ACC112 (cell line): Measurements from ENCODE around the gene USH1C.

Experiments used
- H2AFZ ChIP-seq: fragments of 200-600 bp; sonication (generic); one replicate; pipeline ENCODE4 v1.6.0; 2017; ENCODE audit warnings: antibody characterized with exemption, low read length; ENCODE audit not compliant: unreplicated experiment
- H3K27ac ChIP-seq: fragments of 200-600 bp; sonication (generic); 2 replicates; pipeline ENCODE4 v1.5.1; 2014; ENCODE audit warnings: low read depth, mild to moderate bottlenecking, antibody characterized with exemption, low read length, moderate library complexity
- H3K27me3 ChIP-seq: fragments of 200-600 bp; sonication (generic); 2 replicates; pipeline ENCODE4 v1.6.1; 2014; ENCODE audit warnings: mild to moderate bottlenecking, antibody characterized with exemption, low read length, moderate library complexity, mixed read lengths; ENCODE audit not compliant: insufficient read depth
- H3K36me3 ChIP-seq: fragments of 200-600 bp; sonication (generic); 2 replicates; pipeline ENCODE4 v1.6.1; 2016; ENCODE audit warnings: mild to moderate bottlenecking, antibody characterized with exemption, low read length, moderate library complexity, mixed read lengths; ENCODE audit not compliant: insufficient read depth
- H3K4me1 ChIP-seq: fragments of 200-600 bp; sonication (generic); one replicate; pipeline ENCODE4 v1.6.1; 2016; ENCODE audit warnings: low read length, mixed read lengths; ENCODE audit not compliant: insufficient read depth, unreplicated experiment, control insufficient read depth
- H3K4me3 ChIP-seq: fragments of 200-600 bp; sonication (generic); 2 replicates; pipeline ENCODE4 v1.5.1; 2014; ENCODE audit warnings: mild to moderate bottlenecking, low read depth, low read length
- H3K79me2 ChIP-seq: fragments of 200-600 bp; sonication (generic); one replicate; pipeline ENCODE4 v1.6.0; 2016; ENCODE audit warnings: low read length; ENCODE audit not compliant: control insufficient read depth, unreplicated experiment, insufficient read depth

Gene USH1C

GRCh38 chr11:17472467-17472866, 71.7 kb downstream of the USH1C start:
- Histone ChIP-seq H2AFZ (no peak overlapping the region), H3K4me3 (no peak overlapping the region), H3K36me3 (no peaks in the 10 kb centered on the region), H3K27me3 (peaks cover 90% of the 10 kb centered on the region), H3K4me1 (no peaks in the 10 kb centered on the region), H3K79me2 (no peaks in the 10 kb centered on the region), H3K27ac (no peak overlapping the region)

- H3K79me2 ChIP-seq: no peaks in the 10 kb centered on the region
- no peaks in the 10 kb centered on the region for H3K4me1 ChIP-seq
- no peak overlapping the region for H2AFZ ChIP-seq
- no peaks in the 10 kb centered on the region for H3K36me3 ChIP-seq
- peaks cover 89% of the 10 kb centered on the region for H3K27me3 ChIP-seq
- no peak overlapping the region for H3K4me3 ChIP-seq
- H3K27ac ChIP-seq: no peak overlapping the region
Measured at GRCh38 chr11:17471501-17471900, 72.7 kb downstream of the USH1C start.

GRCh38 chr11:17469998-17470397, 74.2 kb downstream of the USH1C start:
- H3K4me1 ChIP-seq: no peaks in the 10 kb centered on the region

GRCh38 chr11:17468122-17468521, 76.1 kb downstream of the USH1C start:
- no peaks in the 10 kb centered on the region for H3K79me2 ChIP-seq
- no peaks in the 10 kb centered on the region for H3K36me3 ChIP-seq
- H3K27ac ChIP-seq: no peak overlapping the region
- no peak overlapping the region for H3K4me3 ChIP-seq
- peaks cover 76% of the 10 kb centered on the region for H3K27me3 ChIP-seq
- H2AFZ ChIP-seq: no peak overlapping the region
- H3K4me1 ChIP-seq: no peaks in the 10 kb centered on the region

More at GRCh38 chr11:17469998-17470397, 74.2 kb downstream of the USH1C start:
- Histone ChIP-seq H3K4me3 (no peak overlapping the region), H3K27ac (no peak overlapping the region), H3K36me3 (no peaks in the 10 kb centered on the region), H3K79me2 (no peaks in the 10 kb centered on the region), H3K27me3 (peaks cover 87% of the 10 kb centered on the region), H2AFZ (no peak overlapping the region)

GRCh38 chr11:17463546-17464174, 80.6 kb downstream of the USH1C start:
- no peak overlapping the region for H3K4me3 ChIP-seq
- no peaks in the 10 kb centered on the region for H3K36me3 ChIP-seq
- H2AFZ ChIP-seq: no peak overlapping the region
- H3K27ac ChIP-seq: no peak overlapping the region
- H3K27me3 ChIP-seq: peaks cover 83% of the 10 kb centered on the region
- H3K4me1 ChIP-seq: no peaks in the 10 kb centered on the region
- no peaks in the 10 kb centered on the region for H3K79me2 ChIP-seq

- no peak overlapping the region for H3K4me3 ChIP-seq
- H2AFZ ChIP-seq: no peak overlapping the region
- no peaks in the 10 kb centered on the region for H3K4me1 ChIP-seq
- no peaks in the 10 kb centered on the region for H3K79me2 ChIP-seq
- peaks cover 83% of the 10 kb centered on the region for H3K27me3 ChIP-seq
- no peak overlapping the region for H3K27ac ChIP-seq
- H3K36me3 ChIP-seq: no peaks in the 10 kb centered on the region
Measured at GRCh38 chr11:17462940-17463339, 81.3 kb downstream of the USH1C start.

- H3K4me1 ChIP-seq: no peaks in the 10 kb centered on the region
- H3K36me3 ChIP-seq: no peaks in the 10 kb centered on the region
- peaks cover 87% of the 10 kb centered on the region for H3K27me3 ChIP-seq
- no peaks in the 10 kb centered on the region for H3K79me2 ChIP-seq
- no peak overlapping the region for H3K27ac ChIP-seq
- no peak overlapping the region for H3K4me3 ChIP-seq
- no peak overlapping the region for H2AFZ ChIP-seq
Measured at GRCh38 chr11:17460406-17460805, 83.8 kb downstream of the USH1C start.

GRCh38 chr11:17459236-17459896, 84.8 kb downstream of the USH1C start:
- Histone ChIP-seq H3K36me3 (no peaks in the 10 kb centered on the region), H3K27ac (no peak overlapping the region), H3K79me2 (no peaks in the 10 kb centered on the region), H3K27me3 (peaks cover 88% of the 10 kb centered on the region), H2AFZ (no peak overlapping the region), H3K4me3 (no peak overlapping the region), H3K4me1 (no peaks in the 10 kb centered on the region)

- Histone ChIP-seq H3K36me3 (no peaks in the 10 kb centered on the region), H3K27me3 (peaks cover 93% of the 10 kb centered on the region), H3K27ac (no peak overlapping the region), H3K4me3 (no peak overlapping the region), H2AFZ (no peak overlapping the region), H3K4me1 (no peaks in the 10 kb centered on the region), H3K79me2 (no peaks in the 10 kb centered on the region)
Measured at GRCh38 chr11:17458268-17458667, 85.9 kb downstream of the USH1C start.

GRCh38 chr11:17457396-17458173, 86.6 kb downstream of the USH1C start:
- no peak overlapping the region for H3K4me3 ChIP-seq
- peaks cover 94% of the 10 kb centered on the region for H3K27me3 ChIP-seq
- H3K4me1 ChIP-seq: no peaks in the 10 kb centered on the region
- no peaks in the 10 kb centered on the region for H3K79me2 ChIP-seq
- no peaks in the 10 kb centered on the region for H3K36me3 ChIP-seq
- H3K27ac ChIP-seq: no peak overlapping the region
- no peak overlapping the region for H2AFZ ChIP-seq
